Kidney capillary endothelial cell (primary cell): ENCODE results near the gene ZDHHC17.

Experiments used
- DNase-seq: peaks from one replicate; pipeline ENCODE4 v3.0.0-alpha.2; 2018; ENCODE audit warnings: low spot score

The ZDHHC17 gene

DNA sequence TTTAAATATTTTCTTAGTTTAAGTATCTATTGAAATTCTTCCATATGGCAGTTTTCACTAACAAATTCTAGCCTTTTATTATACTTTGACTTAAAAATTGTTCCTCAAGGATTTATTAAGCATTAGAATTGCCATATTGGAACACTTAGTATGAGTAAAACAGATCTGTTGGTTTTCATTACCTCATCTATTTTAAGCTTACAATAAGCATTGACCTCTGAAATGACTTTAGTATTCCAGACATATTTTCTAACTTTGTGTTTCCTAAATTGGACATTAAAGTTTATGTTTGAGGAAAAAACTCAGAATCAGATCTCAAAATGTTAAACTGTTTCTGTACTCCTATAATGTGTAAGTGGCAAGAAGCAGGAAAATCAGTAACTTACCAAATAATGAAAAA lies 66.5 kb downstream of the ZDHHC17 start:
- DNase-seq: no peak

DNA sequence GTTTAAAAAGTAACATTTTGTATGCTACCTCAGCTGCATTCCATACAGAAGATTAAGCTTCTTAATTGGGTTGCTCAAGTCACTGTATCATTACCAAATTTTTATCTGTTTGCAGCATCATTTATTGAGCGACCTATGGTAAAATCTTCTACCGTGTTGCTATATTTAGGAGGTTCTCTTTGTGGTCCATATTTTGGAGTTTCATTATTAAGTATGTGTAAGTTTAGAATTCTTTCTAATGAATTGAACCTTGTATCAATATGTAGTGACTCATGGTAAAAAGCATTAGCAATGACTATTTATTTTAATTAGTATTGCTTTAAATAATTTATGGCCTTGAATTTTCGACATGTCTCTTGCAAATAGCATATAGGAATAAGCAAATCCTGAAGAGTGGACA lies 72.7 kb downstream of the ZDHHC17 start:
- no peak for DNase-seq

DNA sequence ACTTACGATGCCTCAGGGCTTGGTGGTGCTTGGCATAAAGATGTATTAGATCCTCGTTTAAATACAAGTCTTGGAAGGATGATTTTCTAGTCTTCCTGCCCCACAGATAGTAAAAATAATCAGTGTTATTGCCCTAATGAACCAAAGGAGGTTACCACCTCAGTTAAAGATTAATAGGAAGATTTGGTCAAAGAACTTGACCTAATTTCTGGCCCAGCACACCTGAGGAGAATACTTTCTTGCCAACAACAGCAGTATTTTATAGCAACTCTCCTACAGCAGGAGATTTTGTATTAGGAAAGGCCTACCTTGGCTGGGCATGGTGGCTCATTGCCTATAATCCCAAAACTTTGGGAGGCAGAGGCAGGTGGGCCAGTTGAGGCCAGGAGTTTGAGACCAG lies 83.3 kb downstream of the ZDHHC17 start:
- no peak for DNase-seq

DNA sequence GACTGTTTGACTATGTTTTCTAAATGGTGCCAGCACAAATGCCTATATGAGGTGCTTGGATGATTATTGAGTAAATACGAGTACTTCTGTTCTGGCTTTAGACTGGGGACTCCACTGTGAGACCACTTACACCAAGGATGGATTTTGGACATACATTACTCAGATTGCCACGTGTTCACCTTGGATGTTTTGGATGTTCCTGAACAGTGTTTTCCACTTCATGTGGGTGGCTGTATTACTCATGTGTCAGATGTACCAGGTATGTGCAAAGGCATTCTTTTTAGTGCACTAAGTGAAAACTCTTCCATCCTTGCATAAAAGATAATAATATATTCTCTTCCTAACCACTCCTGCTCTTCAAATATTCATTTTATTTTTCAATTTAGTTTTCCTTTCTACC lies 84.2 kb downstream of the ZDHHC17 start:
- no peak for DNase-seq

DNA sequence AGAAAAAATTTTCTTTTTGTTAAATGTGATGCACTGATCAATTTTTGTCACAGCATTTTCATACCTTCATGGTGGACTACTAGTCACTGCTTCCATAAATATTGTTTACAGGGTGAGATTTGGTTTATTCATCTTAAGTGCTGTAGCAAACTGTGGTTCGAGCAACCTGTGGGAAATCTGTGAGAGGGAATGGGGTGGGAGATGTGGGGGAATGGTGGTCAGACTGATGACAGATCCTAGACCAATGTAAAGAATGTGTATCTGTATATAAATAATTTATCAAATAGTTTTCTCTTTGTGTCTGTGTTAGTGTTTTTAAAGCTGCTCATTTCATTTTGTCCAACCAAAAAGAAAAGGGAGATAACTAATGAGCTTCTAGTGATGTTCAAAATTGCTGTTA lies 88.2 kb downstream of the ZDHHC17 start:
- DNase-seq: no peak

DNA sequence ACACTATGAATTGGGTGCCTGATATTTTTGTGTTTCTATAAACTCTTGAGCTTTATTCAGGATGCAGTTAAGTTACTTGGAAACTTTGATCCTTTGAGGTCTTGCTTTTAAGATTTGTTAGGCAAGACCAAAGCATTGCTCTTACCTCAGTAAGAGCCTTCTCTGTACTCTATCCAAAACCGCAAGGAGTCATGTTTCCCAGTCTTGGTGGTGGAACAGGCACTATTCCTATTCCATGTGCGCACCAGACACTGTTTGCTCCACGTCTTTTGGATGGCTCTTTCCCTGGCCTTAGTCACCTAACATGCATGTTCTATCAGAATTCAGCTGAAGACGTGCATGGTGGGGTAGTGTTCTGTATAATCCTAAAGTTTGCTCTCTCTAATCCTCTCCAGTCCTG lies 91.4 kb downstream of the ZDHHC17 start:
- no peak for DNase-seq

DNA sequence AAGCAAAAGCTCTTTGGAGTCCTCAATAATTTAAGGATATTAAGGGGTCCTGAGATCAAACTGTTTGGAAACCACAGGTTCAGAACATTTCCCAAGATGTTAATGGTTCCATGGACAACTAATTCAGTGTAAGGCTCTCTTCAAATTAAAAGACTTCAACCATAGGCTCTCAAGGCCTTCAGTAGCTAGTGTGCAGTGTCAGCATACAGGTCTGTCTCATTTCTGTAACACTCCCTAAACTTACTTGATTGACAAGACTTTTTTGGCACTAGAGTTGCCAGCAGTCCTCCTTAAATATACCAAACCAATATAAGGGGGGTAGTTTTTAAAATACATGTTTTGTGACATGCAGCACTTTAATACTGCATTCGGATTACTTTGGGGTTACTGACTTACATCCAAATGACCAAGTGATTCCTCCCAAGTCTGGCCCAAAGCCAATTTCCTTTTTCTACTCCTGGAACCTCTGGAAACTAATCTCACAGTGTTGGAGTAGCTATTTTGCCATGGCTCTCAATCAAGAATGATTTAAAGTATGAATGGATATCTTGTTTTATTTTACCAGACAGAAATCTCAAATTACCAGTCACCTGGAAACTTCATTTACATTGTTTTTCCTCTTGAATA lies 92.2 kb downstream of the ZDHHC17 start:
- no peak for DNase-seq

DNA sequence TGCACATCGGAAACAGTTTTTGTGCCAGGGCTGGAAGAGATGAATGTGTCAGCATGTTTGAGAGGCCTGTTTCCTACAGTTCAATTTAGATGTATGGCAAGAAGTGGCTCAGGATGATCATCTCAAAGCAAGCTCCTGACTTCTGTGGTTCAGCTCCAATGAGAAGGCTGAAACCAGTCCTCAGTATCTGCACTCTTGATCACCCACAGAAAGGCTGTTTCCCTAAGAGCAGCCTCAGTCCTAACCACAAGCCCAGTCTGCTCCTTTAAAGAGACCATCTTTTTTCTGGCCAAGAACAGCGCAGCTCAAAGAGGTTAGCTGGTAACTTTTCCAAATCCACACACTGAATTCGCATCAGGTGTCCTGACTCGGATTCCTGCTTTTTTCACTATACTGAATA lies 95.7 kb downstream of the ZDHHC17 start:
- no peak for DNase-seq

DNA sequence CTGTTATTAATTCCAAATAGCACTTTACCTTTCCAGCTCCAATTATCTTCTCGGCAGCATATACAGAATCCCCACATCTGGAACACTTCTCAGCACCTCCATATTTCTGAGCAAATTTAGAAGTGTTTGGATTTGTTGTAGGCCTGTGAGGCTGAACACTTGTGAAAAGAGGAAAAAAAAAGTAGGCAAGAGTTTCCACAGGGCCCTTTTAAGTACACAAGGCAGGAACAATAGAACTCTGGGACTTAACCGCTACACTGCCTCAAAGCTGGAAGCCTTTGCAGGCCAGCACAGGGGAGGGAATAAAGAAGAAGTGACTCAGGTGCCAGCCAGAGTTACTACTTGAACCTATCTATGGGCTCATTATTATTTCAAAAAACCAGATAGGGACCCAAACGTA lies 96.3 kb downstream of the ZDHHC17 start:
- DNase-seq: no peak

DNA sequence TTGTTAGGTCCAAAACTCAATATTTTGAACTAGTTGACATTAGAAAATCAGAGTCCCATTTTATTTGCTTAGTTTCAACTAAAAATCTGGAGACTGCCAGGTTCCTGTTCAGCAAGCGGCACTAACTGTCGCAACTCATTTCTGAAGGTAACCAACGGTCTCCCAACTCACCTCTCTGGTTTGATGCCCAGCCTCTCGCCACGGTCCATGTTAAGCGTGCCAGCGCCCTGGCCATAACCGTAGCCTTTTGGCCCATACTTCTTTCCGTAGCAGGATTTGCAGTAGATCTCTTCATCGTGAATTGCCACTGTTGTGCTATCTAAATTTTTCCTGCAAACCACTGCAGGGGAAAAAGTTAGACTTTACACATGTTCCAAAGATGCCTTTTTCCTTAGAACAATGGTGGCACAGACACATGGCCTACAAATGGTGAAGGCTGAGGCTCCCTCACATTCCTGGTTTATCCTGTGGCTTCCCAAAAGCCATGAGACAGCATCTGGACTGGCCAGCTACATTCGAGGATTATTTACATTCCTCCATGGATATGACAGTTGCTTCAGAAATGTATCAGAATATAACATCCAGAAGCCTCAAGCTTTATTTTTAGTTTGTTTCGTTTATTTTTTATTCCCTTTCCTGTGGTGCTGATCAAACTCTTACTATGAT lies 99.2 kb downstream of the ZDHHC17 start:
- DNase-seq: no peak

DNA sequence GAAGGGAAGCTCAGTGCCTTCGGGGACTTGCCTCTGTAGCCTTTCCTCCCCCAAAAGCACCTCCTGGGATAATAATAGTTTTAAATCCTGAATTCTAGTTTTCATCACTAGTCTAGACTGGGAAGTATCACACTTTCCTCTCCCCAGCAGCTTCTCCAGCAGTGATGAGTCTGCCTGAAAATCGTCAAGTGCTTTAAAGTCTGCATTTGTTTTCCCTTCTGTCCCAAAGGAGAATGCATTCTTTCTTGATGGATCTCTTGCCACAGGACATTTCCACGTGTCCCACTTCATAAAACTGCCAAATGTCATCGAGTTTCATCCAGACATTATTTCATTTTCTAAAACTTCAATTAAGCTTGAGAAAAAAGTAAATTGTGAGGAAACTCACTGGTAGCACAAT lies 99.9 kb downstream of the ZDHHC17 start:
- DNase-seq: no peak

DNA sequence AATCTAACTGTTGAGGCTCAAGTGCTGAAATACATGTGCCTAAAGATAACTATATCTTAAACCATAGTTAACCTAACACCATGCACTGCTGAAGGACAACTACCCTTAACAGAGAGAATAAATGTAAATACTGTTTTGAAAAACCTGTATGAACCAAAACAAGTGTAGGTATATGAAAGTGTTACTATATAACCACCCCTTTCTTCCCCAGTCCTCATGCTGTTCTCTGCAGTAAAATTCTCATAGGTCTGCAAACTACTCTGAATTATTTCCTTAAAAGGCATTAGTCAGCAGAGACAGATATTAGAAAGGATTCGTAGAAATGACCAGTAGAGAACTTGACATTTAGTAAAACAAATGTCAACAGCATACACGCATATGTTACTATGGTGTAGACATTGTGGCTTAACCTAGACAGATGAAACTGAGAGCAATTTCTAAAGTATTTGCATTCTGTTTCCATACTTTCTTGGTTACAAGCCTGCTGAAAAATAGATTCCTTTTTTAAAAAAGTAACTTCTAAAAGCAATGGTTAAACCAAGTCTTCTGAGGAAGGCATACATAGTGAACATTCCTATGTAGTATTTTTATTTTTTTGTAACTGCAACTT lies 101.0 kb downstream of the ZDHHC17 start:
- DNase-seq: no peak

DNA sequence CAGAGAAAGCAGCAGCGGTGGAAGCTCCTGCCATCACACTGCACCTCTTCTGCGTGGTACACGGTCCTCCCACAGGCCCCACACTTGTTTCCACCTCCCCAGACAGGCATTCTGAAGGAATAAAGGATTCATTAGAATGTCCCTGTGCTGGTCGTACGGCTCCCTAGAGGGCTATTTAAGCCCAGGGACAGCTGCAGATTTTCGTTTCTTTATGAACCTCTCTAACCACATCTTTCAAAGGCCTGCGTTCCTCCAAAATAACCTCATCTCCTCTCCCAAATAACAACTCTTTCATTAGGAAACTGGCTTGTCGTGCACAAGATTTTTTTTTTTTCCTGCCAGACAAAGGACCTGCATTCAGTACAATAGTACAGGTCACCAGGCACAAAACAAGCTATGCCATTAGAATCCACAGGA lies 102.2 kb downstream of the ZDHHC17 start:
- no peak for DNase-seq

DNA sequence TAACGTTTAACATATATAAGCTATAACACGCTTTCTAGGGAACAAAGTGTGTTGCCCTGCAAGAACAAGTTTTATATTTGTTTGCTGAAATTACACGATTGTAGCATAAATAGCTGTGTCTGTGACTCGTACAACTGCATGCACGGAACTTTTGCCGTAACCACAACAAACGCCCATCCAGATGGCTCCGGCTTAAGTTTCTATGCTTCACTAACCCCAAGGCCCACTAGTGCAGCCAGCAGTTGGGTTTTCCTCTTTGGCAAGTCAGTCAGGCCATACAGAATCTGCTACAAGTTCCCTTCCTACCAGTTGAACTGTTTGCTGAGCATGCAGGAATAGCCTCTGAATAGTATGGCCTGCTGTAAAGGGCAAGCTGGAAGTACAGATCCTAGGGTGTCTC lies 102.8 kb downstream of the ZDHHC17 start:
- DNase-seq: no peak

DNA sequence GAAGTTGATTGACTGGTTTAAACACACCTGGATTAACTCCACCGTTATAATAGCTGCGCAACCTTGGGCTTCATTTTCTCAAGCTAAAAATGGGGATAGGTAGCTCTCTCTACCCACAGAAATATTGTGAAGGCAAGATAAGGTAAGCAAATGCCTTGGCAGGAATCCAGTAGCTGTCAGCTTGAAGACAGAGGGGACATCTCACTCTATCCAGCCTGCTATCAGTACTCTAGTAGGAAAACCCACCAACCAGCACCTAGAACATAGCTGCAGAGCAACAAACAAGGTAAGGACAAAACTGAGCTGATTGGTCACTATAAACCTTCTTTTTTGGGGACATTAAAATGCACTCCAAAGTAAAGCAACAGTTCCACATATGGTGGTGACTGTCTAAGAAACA lies 107.2 kb downstream of the ZDHHC17 start:
- no peak for DNase-seq

DNA sequence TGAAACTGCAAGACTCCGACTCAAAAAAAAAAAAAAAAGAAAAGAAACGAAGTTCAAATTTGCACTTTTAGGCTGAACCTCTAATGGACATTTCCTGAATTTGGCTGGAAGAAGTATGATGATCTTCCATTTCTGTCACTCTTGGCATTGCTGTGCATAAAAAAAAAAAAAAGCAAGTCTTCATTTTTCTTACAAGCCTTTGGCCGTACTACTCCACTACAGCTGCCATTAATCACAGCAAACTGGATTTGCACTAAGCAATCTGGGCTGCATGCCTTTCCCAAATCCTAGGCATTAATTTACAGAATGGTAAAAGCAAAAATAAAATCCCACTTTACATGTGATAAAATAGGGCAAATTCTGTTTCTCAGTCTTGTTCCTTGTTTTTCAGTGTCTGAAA lies 107.8 kb downstream of the ZDHHC17 start:
- DNase-seq: no peak

DNA sequence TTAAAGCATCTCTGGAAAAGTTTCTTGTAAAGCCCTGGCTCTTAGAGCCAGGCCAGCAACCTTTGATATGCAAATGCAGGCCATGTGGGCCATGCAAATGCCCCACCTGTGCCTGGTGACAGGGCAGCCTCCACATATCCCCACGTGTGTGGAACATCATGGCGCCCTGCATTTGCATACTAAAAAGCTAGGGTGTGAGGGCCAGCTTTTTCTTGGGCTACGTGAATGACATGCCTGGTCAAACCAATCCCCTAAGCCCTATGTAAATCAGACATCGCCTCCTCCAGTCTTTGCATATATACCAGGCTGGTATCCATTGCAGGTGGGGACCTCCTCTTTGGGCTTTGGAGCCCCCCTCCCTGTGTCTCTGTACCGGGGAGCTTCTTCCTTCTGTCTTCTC lies 108.5 kb downstream of the ZDHHC17 start:
- DNase-seq: no peak

DNA sequence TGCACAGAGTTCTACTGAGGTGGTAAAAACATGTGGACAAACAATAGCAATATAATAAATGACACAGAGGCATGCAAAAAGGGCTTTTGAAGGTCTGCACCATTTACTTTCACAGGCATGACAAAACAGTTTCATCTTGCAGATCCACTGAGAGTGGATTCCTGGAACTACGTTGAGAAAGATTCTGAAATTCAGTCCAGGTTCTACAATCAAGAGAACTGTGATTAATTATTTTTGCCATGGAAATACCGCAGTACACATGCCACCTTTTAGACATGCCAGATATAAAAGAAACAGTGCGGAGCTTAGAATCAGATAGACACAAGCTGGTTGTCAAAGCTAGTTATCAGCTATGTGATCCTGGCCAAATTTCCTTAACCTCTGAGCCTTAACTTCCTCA lies 110.1 kb downstream of the ZDHHC17 start:
- DNase-seq: no peak

DNA sequence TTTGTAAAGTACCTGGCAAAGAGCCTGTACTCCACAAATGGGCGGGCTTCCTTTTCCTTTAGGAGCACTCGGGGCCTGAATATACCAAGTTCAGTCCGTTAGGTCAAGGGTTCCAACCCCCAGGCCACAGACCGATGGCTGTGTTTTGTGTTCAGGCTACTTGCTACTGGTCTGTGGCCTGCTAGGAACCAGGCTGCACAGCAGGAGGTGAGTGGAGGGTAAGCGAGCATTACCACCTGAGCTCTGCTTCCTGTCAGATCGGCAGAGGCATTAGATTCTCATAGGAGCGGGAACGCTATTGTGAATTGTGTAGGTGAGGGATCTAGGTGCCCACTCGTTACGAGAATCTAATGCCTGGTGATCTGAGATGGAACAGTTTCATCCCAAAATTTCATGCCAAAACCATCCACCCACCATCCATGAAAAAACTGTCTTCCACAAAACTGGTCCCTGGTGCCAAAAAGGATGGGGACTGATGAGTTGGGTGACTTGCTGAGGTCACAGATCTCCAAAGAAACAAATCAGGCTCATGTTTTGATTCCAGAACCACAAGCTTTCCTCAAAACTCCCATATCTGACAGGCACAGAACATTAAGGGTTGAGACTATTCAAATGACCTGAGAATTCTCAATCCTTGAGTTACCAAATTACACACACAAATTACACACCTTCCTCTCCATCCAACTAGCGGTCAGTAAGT lies 110.7 kb downstream of the ZDHHC17 start:
- no peak for DNase-seq

DNA sequence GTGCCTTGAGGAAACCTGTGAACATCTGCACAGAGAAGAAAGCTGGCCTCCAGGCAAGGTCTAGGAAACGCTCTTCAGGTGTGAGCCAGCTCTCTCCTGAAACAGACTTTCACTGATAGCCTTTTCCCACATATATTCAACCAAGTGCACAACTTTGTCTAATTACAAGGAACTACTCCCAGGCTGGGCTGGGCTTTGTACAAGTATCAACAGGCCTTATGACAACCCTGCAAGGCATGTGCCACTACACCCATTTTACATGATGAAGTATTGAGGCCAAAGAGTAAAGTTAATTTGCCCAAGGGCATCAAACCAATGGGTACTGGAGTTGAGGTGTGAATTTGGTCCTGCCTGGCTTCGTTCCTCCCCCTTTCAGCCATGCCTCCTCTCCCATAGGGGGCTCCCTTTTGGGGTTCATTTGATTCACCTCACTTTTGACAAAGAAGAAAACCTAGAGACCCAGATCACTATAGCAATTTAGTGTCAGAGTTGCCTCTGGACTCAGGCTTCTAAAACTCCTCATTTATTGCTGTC lies 112.8 kb downstream of the ZDHHC17 start:
- DNase-seq: no peak

DNA sequence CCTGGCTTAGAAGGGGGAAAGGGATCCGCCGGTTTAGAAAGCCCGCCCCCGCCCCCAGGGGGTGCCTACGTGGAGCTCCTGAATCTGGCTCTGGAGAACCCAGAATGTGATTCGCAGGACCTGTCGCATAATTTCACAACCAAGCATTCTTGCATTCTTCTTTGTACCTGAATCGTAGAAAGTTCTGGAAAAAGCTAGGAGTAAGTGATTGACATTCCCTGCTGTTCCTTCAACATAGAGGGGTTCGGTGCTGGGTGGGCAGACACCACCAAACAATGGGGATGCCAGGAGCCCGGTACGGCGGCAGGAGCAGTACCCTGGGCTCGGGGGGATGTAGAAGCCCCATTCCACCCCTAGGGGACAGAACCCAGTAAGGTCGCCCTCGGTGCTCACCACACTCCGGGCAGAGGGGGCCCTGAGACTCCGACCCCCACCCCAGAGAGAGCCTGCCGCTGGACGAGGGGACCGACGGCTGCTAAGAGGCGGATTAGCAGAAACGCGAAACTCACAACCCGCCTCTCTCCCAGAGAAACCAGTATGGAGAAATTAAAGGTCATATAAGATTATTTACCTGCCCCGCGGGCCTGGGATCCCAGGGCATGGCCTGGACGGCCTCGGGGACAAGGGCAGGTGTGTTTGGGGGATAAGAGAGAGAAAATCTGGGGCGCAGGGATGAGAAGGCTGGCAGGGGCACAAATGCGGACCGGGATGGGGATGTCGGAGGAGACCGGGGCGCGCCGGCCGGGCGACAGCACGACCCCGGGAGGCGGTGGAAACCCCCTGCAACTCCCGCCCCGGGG lies 114.4 kb downstream of the ZDHHC17 start:
- no peak for DNase-seq
